Ascending aorta (tissue), 2 donors: Measurements from ENCODE around the gene CORO1C. TPM values are rescaled to one million over a fixed set of nuclear protein-coding genes. Genes with fewer than 3 reads are reported as not detected.

Experiments
- DNase-seq, 2 donors: peaks; one replicate each; pipeline ENCODE4 v3.0.0-alpha.2; 2019; ENCODE audit warnings: low spot score in 2 of 2
- H3K27ac ChIP-seq, 2 donors: fragments of 200-600 bp; sonication (generic); one replicate each; pipeline ENCODE4 v1.5.1; 2016 to 2017; ENCODE audit warnings: mild to moderate bottlenecking in 1 of 2
- H3K27me3 ChIP-seq: fragments of 200-600 bp; sonication (generic); one replicate; pipeline ENCODE4 v1.5.1; 2017
- H3K36me3 ChIP-seq, 2 donors: fragments of 200-600 bp; sonication (generic); one replicate each; pipeline ENCODE4 v1.5.1; 2016
- H3K4me1 ChIP-seq, 2 donors: fragments of 200-600 bp; sonication (generic); one replicate each; pipeline ENCODE4 v1.5.1; 2016 to 2017; ENCODE audit warnings: mild to moderate bottlenecking in 1 of 2
- H3K4me3 ChIP-seq, 2 donors: fragments of 200-600 bp; sonication (generic); one replicate each; pipeline ENCODE4 v1.5.1; 2016 to 2017; ENCODE audit warnings: mild to moderate bottlenecking in 1 of 2
- H3K9me3 ChIP-seq, 2 donors: fragments of 200-600 bp; sonication (generic); one replicate each; pipeline ENCODE4 v1.5.1; 2016
- intact Hi-C: fragments of 100-400 bp; cut with DNase I; formaldehyde crosslinking; loops from one replicate; pipeline ENCODE4 v1.15.1; 2023
- total RNA-seq: library from RNA; depleted of rRNA; stranded (reverse); fragments of >200 nt; gene quantifications from one replicate; pipeline ENCODE4 v1.1.0, GENCODE V29; 2016
- TF ChIP-seq, protein P1 (sequence below), 3 experiments: fragments of 200-600 bp in 2 of 3; fragments of 450-650 bp in 1 of 3; sonication (generic) in 2 of 3; IDR thresholded peaks; one replicate each; pipeline ENCODE4 v1.5.1; 2016 to 2019; ENCODE audit warnings: antibody characterized with exemption in 3 of 3, mild to moderate bottlenecking in 1 of 3, moderate library complexity in 1 of 3

The CORO1C gene
- 106 TPM for total RNA-seq

DNA sequence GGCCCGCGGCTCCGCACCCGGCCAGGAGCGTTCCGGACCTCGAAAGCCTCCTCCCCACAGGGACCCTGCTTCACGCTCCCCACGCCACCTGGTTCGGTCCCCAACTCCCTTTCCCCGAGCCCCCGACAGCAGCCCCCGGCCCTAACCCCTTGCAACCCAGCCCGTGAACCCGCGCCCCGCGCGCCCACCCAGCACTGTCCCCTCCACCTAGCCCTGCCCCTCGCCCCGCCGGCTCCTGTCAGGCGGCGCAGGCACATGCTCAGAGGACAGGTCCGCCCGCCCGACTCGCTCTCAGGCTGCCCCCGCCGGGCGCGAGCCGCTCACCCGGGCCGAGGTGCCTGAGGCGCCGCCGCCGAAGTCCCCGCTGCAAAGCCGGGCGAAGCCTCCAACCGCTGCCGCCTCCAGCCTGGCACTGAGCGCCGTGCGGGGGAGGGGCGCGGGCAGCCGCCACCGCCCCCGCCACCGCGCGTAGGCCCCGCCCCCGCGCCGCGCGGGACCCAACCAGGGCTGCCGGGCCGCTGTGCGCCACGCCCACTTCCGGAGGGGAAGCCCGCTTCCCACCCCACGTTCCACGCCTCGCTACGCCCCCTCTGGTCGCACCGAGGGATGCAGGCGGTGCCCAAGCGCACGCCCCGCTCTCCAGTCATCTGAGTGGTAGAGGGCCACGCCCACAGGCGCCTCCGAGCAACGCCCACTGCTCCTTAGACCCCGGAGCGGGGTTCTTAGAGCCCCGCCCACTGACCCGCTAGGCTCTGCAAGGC, at the start of gene CORO1C:
CORO1C (minus strand) TSS at position 414 of the 761 bp plus-strand sequence. CDS start 30,200 bp downstream, outside the sequence.
- no peaks in the 10 kb centered on the region for H3K27me3 ChIP-seq
- H3K4me3 ChIP-seq = peak within 1 kb of the TSS; percentile 66 to 79
- H3K36me3 ChIP-seq = no peaks in the 10 kb centered on the region
- intact Hi-C loops = loop anchor here (1.0 to 10.0 kb wide), 8 partner anchors 40 to 394 kb away; partner anchors contain the start of genes ALKBH2 and CMKLR1
- TF ChIP-seq, protein P1, sequence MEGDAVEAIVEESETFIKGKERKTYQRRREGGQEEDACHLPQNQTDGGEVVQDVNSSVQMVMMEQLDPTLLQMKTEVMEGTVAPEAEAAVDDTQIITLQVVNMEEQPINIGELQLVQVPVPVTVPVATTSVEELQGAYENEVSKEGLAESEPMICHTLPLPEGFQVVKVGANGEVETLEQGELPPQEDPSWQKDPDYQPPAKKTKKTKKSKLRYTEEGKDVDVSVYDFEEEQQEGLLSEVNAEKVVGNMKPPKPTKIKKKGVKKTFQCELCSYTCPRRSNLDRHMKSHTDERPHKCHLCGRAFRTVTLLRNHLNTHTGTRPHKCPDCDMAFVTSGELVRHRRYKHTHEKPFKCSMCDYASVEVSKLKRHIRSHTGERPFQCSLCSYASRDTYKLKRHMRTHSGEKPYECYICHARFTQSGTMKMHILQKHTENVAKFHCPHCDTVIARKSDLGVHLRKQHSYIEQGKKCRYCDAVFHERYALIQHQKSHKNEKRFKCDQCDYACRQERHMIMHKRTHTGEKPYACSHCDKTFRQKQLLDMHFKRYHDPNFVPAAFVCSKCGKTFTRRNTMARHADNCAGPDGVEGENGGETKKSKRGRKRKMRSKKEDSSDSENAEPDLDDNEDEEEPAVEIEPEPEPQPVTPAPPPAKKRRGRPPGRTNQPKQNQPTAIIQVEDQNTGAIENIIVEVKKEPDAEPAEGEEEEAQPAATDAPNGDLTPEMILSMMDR (IDR thresholded peaks at IDR 0.05) = peak; percentile 82 to 94 (median 83)
- peak within 1 kb of the TSS; percentile 94 to 96 for H3K27ac ChIP-seq
- peak; percentile 84 to 98 for DNase-seq
- H3K4me1 ChIP-seq = peaks cover 0 to 30% of the 10 kb centered on the region in 2 donors
- no peaks in the 10 kb centered on the region for H3K9me3 ChIP-seq

- TF ChIP-seq, protein P1 (IDR thresholded peaks at IDR 0.05) = no peak
- peaks cover 7 to 8% of the 10 kb centered on the region in 2 donors for H3K36me3 ChIP-seq
- intact Hi-C loops = no loop called here
- no peaks in the 10 kb centered on the region for H3K9me3 ChIP-seq
- peaks cover 3 to 7% of the 10 kb centered on the region in 2 donors for H3K4me1 ChIP-seq
- no peak for DNase-seq
- no peaks in the 10 kb centered on the region for H3K27me3 ChIP-seq
- peak overlapping the region in 1 of 2 donors; percentile 9 for H3K27ac ChIP-seq
- no peak overlapping the region for H3K4me3 ChIP-seq
These were observed 48.8 kb upstream of the CORO1C start for GRCh38 chr12:108779998-108780688.

DNA sequence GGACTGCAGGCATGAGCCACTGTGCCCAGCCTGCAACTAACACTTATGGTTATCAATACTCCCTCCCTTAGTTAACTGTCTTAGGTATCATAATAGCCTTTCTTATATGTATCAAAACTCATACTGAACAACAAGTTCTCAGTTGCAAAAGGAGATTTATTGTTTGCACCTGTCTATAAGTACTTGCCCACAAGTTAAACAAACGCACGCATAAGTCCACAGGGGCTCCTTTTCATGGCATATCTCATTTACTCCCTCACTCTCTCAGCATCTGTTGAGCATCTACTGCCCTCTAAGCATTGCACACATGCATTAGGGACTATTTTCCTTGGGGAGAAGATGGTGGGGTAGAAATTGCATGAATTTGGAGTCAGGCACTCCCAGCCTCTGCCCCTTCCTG, 46.7 kb upstream of the CORO1C start:
- Histone ChIP-seq H3K27ac (no peak overlapping the region), H3K9me3 (no peaks in the 10 kb centered on the region), H3K27me3 (no peaks in the 10 kb centered on the region), H3K36me3 (peaks cover 4 to 5% of the 10 kb centered on the region in 2 donors), H3K4me1 (peaks cover 0 to 12% of the 10 kb centered on the region in 2 donors), H3K4me3 (no peak overlapping the region)
- intact Hi-C loops = no loop called here
- TF ChIP-seq, protein P1 (IDR thresholded peaks at IDR 0.05) = no peak
- no peak for DNase-seq

DNA sequence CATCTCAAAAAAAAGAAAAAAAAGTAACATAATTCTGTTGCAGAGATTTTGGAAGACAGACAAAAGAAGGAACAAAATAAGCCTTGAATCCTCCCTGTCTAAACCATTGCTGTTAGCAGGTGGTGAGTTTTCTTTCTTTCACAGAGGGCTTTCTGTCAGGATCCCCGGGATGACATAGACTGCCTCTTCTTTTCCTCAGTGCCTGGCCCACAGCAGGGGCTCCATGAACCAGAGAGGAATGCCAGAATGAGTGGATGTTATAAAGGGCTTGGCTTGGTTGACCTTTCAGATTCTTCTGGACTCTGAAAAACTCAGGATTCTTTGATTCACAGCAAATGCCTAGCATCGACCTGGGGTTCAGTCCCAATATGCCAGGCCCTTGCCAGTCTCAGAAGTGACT, 45.8 kb upstream of the CORO1C start:
- Histone ChIP-seq H3K27ac (no peak overlapping the region), H3K4me1 (peaks cover 0 to 20% of the 10 kb centered on the region in 2 donors), H3K27me3 (no peaks in the 10 kb centered on the region), H3K4me3 (no peak overlapping the region), H3K36me3 (no peaks in the 10 kb centered on the region), H3K9me3 (no peaks in the 10 kb centered on the region)
- TF ChIP-seq, protein P1 (IDR thresholded peaks at IDR 0.05) = no peak
- intact Hi-C loops = no loop called here
- DNase-seq = no peak

GRCh38 chr12:108773798-108774788, 42.8 kb upstream of the CORO1C start:
- H3K36me3 ChIP-seq = no peaks in the 10 kb centered on the region
- no peak overlapping the region for H3K4me3 ChIP-seq
- H3K4me1 ChIP-seq = peaks cover 0 to 22% of the 10 kb centered on the region in 2 donors
- TF ChIP-seq, protein P1 (IDR thresholded peaks at IDR 0.05) = no peak
- intact Hi-C loops = no loop called here
- peak overlapping the region in 1 of 2 donors; percentile 63 for H3K27ac ChIP-seq
- peak; percentile 48 to 91 for DNase-seq
- H3K27me3 ChIP-seq = no peaks in the 10 kb centered on the region
- no peaks in the 10 kb centered on the region for H3K9me3 ChIP-seq
